Hepatocyte (in vitro differentiated cells): ENCODE data around the gene TRIM42.

ENCODE experiments used
- CTCF ChIP-seq: fragments of 200-600 bp; sonication (generic); IDR thresholded peaks from 2 replicates; pipeline ENCODE4 v1.5.1; 2016; ENCODE audit warnings: antibody characterized with exemption, mild to moderate bottlenecking; ENCODE audit not compliant: poor library complexity
- EZH2 ChIP-seq: fragments of 200-600 bp; sonication (generic); IDR thresholded peaks from 2 replicates; pipeline ENCODE4 v1.6.1; 2016; ENCODE audit warnings: antibody characterized with exemption, mild to moderate bottlenecking, borderline replicate concordance

- TF ChIP-seq CTCF, result no peak
- TF ChIP-seq EZH2, result no peak
Measured at GRCh38 chr3:140686128-140686527, 8.3 kb downstream of the TRIM42 start.
